Measurements from ENCODE around the gene MYL12B.

MYL12B gene

GRCh38 chr18:3236470-3236869 is 25.5 kb upstream of the MYL12B start:
- DNase-seq: no peak

- no peak for DNase-seq
These were observed 23.2 kb upstream of the MYL12B start for GRCh38 chr18:3238742-3239141.

- no peak for DNase-seq
These were observed 16.8 kb upstream of the MYL12B start for GRCh38 chr18:3245185-3245564.

GRCh38 chr18:3245853-3246634 is 15.9 kb upstream of the MYL12B start:
- DNase-seq: peak; percentile 65

DNA sequence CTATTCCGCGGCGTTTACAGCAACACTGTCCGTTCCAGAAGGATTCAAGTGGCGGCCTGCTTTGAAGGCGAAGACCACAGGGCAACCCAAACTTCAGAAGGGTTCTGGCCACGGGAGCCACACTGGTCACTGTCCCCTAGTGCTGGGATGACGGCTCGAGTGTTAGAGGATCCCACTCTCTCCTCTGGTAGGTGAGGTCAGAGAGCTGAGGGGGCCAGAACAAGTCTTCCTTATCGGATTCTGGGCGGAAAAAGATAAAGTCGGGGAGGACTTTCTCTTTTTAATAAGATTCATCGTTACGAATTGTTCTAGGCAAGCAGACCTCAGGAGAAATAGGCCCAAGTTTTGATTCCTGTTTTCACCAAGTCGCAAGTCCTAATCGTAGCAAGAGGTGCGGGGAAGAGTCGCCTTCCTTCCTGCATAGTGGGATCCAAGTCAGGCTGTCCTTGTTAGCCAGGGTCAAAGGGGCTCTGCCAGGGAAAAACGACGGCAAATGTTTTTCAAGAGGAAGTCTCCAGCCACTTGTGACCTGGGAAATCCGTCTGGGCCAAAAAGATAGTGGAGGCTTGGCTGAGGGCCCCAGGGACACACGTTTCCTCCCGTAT is 15.2 kb upstream of the MYL12B start:
- no peak for DNase-seq

GRCh38 chr18:3247240-3248061 is 14.5 kb upstream of the MYL12B start, which contains the start of gene MYL12A:
Gene MYL12A (plus strand): TSS chr18:3247801. CDS start chr18:3253248, 5,447 bp downstream.
- DNase-seq: peak; percentile 87

GRCh38 chr18:3248062-3248657 is 13.8 kb upstream of the MYL12B start:
- DNase-seq: no peak

- DNase-seq: no peak
These were observed 13.1 kb upstream of the MYL12B start for GRCh38 chr18:3248658-3249359.

DNA sequence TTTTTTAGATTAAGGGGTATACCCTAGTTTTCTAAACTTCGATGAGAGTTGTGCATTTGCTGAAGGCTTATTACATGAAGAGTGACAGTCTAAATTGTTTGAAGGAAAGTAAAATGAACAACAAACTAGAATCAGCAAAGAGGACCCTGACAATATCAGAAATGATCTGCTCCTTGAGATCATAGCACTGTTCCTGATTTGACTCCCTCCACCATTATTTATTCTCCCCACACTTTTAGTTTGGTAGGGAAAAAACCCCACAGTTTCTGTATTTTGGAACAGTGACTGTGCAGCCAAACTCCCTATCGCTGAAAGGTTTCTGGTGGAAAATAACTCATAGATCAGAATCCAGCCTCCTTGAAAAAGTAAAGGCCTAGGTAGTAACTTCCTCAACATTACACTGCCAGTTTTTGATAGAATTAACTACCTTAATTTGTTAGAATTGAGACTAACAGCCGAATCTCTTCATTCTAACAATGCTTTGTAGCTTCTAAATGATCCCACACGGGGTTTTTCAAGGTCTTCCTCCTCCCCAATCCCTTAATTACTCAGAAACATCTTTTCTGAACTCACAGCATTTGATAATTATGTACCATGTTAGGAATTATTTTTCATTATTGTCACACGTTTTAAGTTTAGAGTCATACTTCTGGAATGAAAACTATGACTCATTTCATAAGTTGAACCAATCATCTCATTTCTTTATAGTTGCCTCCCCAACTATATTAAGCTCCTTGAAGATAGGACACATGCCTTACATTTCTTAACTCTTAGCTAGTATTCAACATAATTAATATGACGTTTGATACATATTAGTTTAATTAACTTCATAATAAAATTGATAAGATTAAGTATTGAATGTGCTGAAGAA is 11.5 kb upstream of the MYL12B start:
- DNase-seq: no peak

DNA sequence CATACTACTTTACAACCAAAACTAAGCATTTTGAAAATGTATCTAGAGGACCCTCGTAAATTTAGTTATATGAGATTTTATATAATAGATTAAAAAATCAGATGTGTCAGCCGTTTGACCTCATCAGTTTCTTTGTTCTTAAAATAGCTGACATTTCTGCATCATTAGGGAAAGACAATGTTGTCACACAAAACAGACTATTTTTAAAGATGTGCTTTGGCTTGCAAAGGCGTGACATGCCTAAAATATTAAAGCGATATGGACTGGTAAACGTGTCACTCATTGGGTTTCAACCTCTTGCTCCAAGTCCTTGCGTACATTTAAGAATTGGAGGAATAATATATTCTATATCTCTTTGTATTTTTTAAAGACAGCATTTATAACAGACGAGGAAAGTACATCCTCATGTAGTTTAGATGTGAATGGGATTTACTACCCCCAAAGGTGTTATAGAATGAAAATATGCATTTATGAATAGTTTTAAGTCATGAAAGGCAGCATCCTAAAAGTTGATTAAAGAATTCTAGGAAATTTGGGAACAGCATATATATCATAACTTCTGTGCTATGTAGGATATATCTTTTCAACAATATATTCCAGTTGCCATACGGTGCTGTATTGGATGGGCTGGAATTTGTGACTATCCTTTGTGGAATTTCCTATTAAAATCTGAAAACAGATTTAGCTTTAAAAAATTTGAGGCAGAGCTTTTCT is 10.5 kb upstream of the MYL12B start:
- no peak for DNase-seq

DNA sequence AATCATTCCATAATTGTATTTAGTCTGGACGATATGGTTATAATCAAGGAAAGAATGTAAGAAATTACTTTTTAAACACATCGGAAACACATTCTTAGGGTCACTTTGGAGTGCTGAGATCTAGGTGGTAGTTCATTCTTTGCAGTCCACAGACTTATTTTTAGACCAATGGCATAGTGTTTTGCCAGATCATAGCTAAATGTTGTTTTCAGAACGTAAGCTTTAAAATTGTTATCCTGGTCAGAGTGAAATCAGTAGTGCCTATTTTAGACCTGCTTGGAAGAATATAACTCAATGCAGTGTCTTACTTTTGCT is 10.0 kb upstream of the MYL12B start:
- no peak for DNase-seq

- DNase-seq: no peak
These were observed 9.1 kb upstream of the MYL12B start for GRCh38 chr18:3252843-3253242.

DNA sequence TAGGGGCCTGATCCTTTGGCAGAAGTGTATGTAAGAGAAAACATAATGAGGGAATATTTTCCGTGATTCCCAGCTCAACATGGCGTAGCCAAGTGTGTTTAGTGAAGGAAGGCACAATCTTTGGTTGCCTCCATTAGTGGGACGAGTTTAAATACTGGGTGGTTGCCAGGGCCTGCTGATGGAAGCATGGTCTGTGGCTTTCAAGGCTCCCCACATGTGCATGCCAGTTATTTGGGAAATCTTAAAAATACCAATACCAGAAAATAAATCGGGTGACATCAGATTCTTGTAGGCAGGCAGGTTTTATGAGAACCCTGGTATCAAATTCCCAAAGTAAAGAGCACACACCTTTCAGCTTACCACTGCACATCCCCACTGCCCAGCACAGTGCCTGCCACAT is 7.2 kb upstream of the MYL12B start:
- no peak for DNase-seq

- no peak for DNase-seq
These were observed 6.2 kb upstream of the MYL12B start for GRCh38 chr18:3255611-3256165.

DNA sequence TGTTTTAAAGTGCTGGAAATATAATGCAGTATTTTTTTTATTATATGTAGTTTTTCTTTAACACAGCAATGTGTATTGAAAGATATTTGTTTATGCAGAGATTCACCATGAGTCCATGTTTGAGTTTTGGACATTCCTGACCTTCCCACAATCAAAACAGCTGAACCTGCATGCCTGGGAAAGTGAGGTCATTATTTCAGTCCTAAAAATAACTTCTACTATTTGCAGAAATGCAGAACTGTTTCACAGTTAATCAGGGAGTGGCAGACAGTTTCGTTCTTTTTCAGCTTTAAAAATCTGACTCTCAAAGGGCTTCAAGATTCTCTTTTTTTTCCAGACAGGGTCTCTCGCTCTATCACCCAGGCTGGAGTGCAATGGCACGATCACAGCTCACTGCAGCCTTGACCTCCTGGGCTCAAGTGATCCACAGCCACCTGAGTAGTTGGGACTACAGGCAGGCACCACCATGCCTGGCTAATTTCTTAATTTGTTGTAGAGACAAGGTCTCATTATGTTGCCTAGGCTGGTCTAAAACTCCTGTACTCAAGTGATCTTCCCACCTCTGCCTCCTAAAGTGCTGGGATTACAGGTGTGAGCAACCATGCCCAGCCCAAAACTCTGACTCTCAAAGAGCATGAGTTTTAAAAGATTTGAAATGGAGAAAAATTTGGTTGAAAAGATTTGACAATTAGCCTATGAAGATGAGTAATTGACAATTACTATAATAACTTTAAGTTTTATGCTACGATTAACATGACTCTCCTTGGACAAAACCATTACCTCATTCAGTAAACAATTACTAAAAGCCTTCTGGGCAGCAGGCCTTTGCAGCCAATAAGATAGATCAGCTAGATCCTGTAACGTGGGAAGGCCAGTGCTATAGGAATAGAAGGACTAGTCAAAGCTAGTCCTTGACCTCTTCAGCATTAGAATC is 5.0 kb upstream of the MYL12B start:
- no peak for DNase-seq

GRCh38 chr18:3257627-3258120 is 4.3 kb upstream of the MYL12B start:
- no peak for DNase-seq

GRCh38 chr18:3260995-3261372 is 949 bp upstream of the MYL12B start:
- DNase-seq: no peak

- no peak for DNase-seq
These were observed 550 bp downstream of the MYL12B start for GRCh38 chr18:3262234-3263131.
